ENCODE data around the gene RSPRY1. TPM values are rescaled to one million over a fixed set of nuclear protein-coding genes. Genes with fewer than 3 reads are reported as not detected.

Gene RSPRY1
- total RNA-seq, 2 donors from 2014 or later, result 17.0 to 17.2 TPM

DNA sequence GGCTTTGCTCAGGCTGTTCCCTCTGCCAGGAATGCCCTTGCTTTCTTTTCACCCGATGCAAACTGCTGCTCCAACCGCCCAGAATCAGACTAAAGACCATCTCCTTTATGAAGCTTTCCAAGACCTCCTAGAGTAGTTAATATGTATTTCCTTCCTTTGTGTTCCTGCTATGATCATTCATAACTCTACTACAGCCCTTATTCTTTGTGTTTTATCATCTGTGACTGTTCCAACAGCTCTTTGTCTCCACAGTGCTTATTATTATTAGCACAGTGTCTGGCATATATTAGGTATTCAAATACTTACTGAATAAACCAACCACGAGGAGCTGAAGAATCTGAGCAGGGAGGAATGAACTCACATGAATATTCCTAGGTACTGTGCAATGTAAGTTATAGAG, 7.9 kb upstream of the RSPRY1 start:
- Histone ChIP-seq H3K36me3 (peaks cover 8% of the 10 kb centered on the region), H3K9me3 (no peaks in the 10 kb centered on the region), H3K27ac (no peak overlapping the region), H3K4me3 (no peak overlapping the region), H3K4me1 (peaks cover 0 to 11% of the 10 kb centered on the region in 2 donors), H3K27me3 (no peaks in the 10 kb centered on the region)
- TF ChIP-seq, protein P1, sequence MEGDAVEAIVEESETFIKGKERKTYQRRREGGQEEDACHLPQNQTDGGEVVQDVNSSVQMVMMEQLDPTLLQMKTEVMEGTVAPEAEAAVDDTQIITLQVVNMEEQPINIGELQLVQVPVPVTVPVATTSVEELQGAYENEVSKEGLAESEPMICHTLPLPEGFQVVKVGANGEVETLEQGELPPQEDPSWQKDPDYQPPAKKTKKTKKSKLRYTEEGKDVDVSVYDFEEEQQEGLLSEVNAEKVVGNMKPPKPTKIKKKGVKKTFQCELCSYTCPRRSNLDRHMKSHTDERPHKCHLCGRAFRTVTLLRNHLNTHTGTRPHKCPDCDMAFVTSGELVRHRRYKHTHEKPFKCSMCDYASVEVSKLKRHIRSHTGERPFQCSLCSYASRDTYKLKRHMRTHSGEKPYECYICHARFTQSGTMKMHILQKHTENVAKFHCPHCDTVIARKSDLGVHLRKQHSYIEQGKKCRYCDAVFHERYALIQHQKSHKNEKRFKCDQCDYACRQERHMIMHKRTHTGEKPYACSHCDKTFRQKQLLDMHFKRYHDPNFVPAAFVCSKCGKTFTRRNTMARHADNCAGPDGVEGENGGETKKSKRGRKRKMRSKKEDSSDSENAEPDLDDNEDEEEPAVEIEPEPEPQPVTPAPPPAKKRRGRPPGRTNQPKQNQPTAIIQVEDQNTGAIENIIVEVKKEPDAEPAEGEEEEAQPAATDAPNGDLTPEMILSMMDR (IDR thresholded peaks at IDR 0.05), result no peak
- no peak for DNase-seq (ENCODE audit: low spot score)

DNA sequence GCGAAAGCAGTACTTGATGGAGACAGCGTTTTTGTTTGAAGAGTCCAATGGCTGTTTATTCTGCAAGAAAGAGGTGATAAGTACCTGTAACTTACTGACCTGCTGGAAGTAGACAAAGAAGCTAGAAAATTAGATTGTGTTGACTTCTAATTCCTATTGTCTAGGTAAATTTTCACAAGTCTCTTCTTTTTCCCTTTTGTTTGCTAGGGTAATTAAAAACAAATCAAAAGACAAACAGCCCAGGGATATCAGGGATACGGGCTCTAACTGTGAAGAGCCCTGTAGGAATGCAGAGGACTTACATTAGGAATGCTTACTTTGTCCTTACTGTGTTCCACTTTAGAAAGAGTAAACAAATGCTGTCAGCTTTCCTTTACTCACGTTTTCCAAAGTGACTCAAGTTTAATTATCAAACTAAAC, 7.3 kb upstream of the RSPRY1 start:
- Histone ChIP-seq H3K9me3 (no peaks in the 10 kb centered on the region), H3K27ac (no peak overlapping the region), H3K27me3 (no peaks in the 10 kb centered on the region), H3K4me3 (no peak overlapping the region), H3K4me1 (peaks cover 0 to 11% of the 10 kb centered on the region in 2 donors), H3K36me3 (peaks cover 2% of the 10 kb centered on the region)
- TF ChIP-seq, protein P1 (IDR thresholded peaks at IDR 0.05), result no peak
- DNase-seq (ENCODE audit: low spot score), result no peak

DNA sequence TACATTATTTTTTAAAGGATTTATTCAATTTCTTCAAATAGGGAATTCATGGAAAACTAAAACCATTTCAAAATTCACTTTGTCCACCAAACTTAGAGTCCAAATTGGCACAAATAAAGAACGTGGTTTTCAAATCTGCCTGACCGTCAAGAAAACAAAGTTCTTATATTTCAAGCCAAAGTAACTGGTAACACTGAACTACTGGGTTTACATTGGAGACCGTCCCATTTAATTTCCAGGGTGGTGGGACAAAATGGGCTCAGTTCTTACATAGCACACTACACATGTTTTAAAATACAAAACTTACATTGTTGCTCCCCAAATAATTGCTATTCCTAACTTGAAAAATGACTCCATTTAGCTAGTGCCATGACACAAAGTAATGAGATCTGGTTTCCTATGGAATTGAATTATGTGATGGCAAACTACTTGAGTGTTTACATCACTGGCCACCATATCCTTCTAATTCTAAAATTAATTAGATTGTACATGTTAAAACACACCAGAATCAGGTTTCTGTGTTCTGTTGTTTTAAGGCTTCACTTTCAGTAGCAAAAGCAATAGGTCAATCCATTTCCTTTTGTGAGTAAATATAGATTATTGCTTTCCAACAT, 6.8 kb upstream of the RSPRY1 start:
- Histone ChIP-seq H3K4me1 (peaks cover 0 to 11% of the 10 kb centered on the region in 2 donors), H3K9me3 (no peaks in the 10 kb centered on the region), H3K27me3 (no peaks in the 10 kb centered on the region), H3K27ac (no peak overlapping the region), H3K36me3 (no peaks in the 10 kb centered on the region), H3K4me3 (no peak overlapping the region)
- no peak for DNase-seq (ENCODE audit: low spot score)
- TF ChIP-seq, protein P1 (IDR thresholded peaks at IDR 0.05), result no peak

DNA sequence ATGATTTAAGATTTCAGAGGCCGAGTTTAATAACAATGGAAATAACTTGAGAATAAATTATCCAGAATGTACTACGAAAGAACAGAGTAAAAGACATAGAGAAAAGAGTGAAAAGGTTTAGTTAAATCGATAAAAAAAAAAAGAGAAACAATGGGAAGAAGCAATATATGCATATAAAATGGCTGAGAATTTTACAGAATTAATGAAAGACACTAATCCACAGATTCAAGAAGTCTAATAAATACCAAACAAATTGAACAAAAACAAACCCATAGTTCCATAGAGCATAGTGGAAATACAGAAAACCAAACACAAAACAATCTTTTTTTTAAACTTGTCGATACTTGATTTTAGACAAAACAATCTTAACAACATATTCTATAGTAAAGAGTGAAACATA, 2.0 kb upstream of the RSPRY1 start:
- H3K36me3 ChIP-seq, result no peaks in the 10 kb centered on the region
- peaks cover 0 to 35% of the 10 kb centered on the region in 2 donors for H3K4me1 ChIP-seq
- no peaks in the 10 kb centered on the region for H3K27me3 ChIP-seq
- DNase-seq (ENCODE audit: low spot score), result no peak
- no peaks in the 10 kb centered on the region for H3K9me3 ChIP-seq
- H3K27ac ChIP-seq, result no peak overlapping the region
- H3K4me3 ChIP-seq, result no peak overlapping the region
- TF ChIP-seq, protein P1 (IDR thresholded peaks at IDR 0.05), result no peak

DNA sequence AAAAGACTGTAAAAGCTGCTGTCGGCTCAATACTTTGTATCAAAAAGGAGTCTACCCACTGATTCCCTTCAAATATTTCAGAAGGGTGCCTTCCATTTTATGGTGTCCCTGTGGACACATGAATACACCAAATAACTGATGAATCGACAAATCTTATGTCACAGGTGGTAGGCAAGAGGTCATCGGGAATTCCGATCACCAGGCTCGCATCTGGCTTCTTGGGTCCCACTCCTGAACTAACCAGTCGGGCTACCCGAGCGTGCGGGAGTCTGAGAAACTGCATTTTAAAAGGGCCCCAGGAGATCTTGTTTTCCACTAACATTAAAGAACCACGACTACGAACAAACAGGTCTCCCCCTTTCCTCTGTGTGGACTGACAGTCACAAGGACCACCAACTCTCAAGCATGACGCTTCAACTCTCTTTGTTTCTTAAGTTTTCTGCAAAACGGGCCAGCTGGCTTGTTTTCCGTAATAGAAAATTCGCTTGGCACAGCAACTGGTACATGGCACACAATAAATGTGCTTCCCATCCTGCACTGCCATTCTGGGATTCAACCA, 1.2 kb upstream of the RSPRY1 start:
- Histone ChIP-seq H3K4me1 (peaks cover 0 to 27% of the 10 kb centered on the region in 2 donors), H3K36me3 (no peaks in the 10 kb centered on the region), H3K27me3 (no peaks in the 10 kb centered on the region), H3K4me3 (peak overlapping the region; percentile 87 to 95), H3K9me3 (no peaks in the 10 kb centered on the region), H3K27ac (peak overlapping the region; percentile 91 to 93)
- TF ChIP-seq, protein P1 (IDR thresholded peaks at IDR 0.05), result no peak
- no peak for DNase-seq (ENCODE audit: low spot score)

All from right atrium auricular region (tissue), 2 donors.